ENCODE data around the gene ADAM10. TPM values are rescaled to one million over a fixed set of nuclear protein-coding genes. Genes with fewer than 3 reads are reported as not detected.

The ADAM10 gene
- total RNA-seq, 1 experiment from 2014 or later = 159 TPM

DNA sequence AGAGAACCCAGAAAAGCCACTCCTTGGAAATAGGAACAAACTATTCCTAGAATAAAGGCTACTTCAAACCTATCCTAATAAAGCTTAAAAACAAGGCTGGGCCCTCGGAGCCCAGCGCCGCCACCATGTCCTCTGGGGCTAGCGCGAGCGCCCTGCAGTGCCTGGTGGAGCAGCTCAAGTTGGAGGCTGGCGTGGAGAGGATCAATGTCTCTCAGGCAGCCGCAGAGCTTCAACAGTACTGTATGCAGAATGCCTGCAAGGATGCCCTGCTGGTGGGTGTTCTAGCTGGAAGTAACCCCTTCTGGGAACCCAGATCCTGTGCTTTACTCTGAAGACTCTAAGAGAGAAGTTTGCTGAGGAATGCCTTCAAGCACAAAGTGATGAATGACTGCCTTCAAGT, 63.2 kb downstream of the ADAM10 start:
- peaks cover 4% of the 10 kb centered on the region; the same call in 1 of the 2 replicates for H3K79me2 ChIP-seq (ENCODE audit: insufficient read depth, low read length)
- H2BK120ac ChIP-seq (ENCODE audit: low read depth, low read length, poor library complexity, severe bottlenecking) = no peak overlapping the region
- H2AK5ac ChIP-seq (ENCODE audit: insufficient read length, low read length) = no peak overlapping the region
- no peak overlapping the region for H3T11ph ChIP-seq (ENCODE audit: low read length)
- no peaks in the 10 kb centered on the region for H4K20me1 ChIP-seq (ENCODE audit: control insufficient read depth, insufficient read depth, insufficient read length)
- no peaks in the 10 kb centered on the region for H3K27me3 ChIP-seq (ENCODE audit: insufficient read depth, low read length)
- H2BK15ac ChIP-seq (ENCODE audit: low read depth, low read length) = no peak overlapping the region
- no peak overlapping the region for H3K18ac ChIP-seq (ENCODE audit: insufficient read length, low read depth, low read length)
- peaks cover 23 to 29% of the 10 kb centered on the region in 2 experiments for H3K4me1 Mint-ChIP-seq
- no peaks in the 10 kb centered on the region for H3K23me2 ChIP-seq (ENCODE audit: insufficient read length, low read depth, low read length, poor library complexity, severe bottlenecking)
- H3K23ac ChIP-seq (ENCODE audit: insufficient read length, low read depth, low read length) = no peak overlapping the region
- no peak overlapping the region for H3K14ac ChIP-seq (ENCODE audit: insufficient read depth, low read length)
- H3K27ac ChIP-seq (ENCODE audit: insufficient read length, low read depth, low read length) = no peak overlapping the region
- peaks cover 2% of the 10 kb centered on the region; the same call in 1 of the 2 replicates for H3K4me1 ChIP-seq (ENCODE audit: insufficient read depth, low read length)
- no peak overlapping the region for H2AFZ ChIP-seq (ENCODE audit: low read length)
- H2BK5ac ChIP-seq (ENCODE audit: insufficient read length, low read length) = no peak overlapping the region
- no peak overlapping the region for H4K8ac ChIP-seq (replicated peaks; ENCODE audit: insufficient read length, low read depth, low read length)
- H3K27ac Mint-ChIP-seq = no peak overlapping the region
- no peak overlapping the region for H4K91ac ChIP-seq (ENCODE audit: insufficient read length, low read depth, low read length)
- no peaks in the 10 kb centered on the region for H3K27me3 Mint-ChIP-seq (ENCODE audit: low read depth)
- no peak overlapping the region for H3K4me2 ChIP-seq (ENCODE audit: insufficient read depth, insufficient read length, low read length)
- no peak overlapping the region for H2BK12ac ChIP-seq (ENCODE audit: insufficient read length, low read depth, low read length)
- peak; percentile 58 for DNase-seq
- H3K79me1 ChIP-seq (ENCODE audit: insufficient read depth, low read depth, low read length, poor library complexity, severe bottlenecking) = peaks cover 3% of the 10 kb centered on the region
- H3K4ac ChIP-seq (ENCODE audit: low read depth, low read length) = no peak overlapping the region
- TF ChIP-seq, protein P1, sequence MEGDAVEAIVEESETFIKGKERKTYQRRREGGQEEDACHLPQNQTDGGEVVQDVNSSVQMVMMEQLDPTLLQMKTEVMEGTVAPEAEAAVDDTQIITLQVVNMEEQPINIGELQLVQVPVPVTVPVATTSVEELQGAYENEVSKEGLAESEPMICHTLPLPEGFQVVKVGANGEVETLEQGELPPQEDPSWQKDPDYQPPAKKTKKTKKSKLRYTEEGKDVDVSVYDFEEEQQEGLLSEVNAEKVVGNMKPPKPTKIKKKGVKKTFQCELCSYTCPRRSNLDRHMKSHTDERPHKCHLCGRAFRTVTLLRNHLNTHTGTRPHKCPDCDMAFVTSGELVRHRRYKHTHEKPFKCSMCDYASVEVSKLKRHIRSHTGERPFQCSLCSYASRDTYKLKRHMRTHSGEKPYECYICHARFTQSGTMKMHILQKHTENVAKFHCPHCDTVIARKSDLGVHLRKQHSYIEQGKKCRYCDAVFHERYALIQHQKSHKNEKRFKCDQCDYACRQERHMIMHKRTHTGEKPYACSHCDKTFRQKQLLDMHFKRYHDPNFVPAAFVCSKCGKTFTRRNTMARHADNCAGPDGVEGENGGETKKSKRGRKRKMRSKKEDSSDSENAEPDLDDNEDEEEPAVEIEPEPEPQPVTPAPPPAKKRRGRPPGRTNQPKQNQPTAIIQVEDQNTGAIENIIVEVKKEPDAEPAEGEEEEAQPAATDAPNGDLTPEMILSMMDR (conservative IDR thresholded peaks at IDR 0.05) = no peak
- H3K36me3 Mint-ChIP-seq (ENCODE audit: insufficient read depth in 1 of 3, low read depth in 3 of 3) = peaks cover 0 to 3% (median under 1%) of the 10 kb centered on the region in 3 experiments; a peak in 3 of 7 replicates
- H3K4me3 Mint-ChIP-seq = no peak overlapping the region; a peak in 1 of 5 replicates
- no peak overlapping the region for H3K9ac ChIP-seq (ENCODE audit: extremely low read depth, insufficient read length, low read length)
- no peak overlapping the region for H2BK20ac ChIP-seq (ENCODE audit: low read depth, low read length, poor library complexity, severe bottlenecking)
- H3K56ac ChIP-seq (ENCODE audit: insufficient read length, low read depth, low read length) = no peak overlapping the region
- no peaks in the 10 kb centered on the region for H3K9me3 Mint-ChIP-seq
- WGBS (ENCODE audit: extremely low coverage, insufficient read length, low lambda C conversion rate) = no CpG with 5 or more reads among the region's 8 CpGs
- no peaks in the 10 kb centered on the region for H3K9me3 ChIP-seq (ENCODE audit: control insufficient read depth, low read depth, low read length)
- no peak overlapping the region for H4K5ac ChIP-seq (ENCODE audit: insufficient read length, low read depth, low read length)

Measured in H9 (cell line).